Adrenal gland (tissue), 5 donors: ENCODE results near the gene HLA-C.

ENCODE experiments used
- POLR2A ChIP-seq, 2 donors: fragments of 450-650 bp; IDR thresholded peaks; one replicate each; pipeline ENCODE4 v1.6.1; 2017; ENCODE audit warnings: antibody characterized with exemption in 2 of 2, mild to moderate bottlenecking in 2 of 2, moderate library complexity in 1 of 2
- TF ChIP-seq, protein P1 (sequence below), 6 experiments: fragments of 450-650 bp in 4 of 6; fragments of 200-600 bp in 2 of 6; sonication (generic) in 1 of 6; IDR thresholded peaks; 1 replicate in 5 of 6; 2 replicates in 1 of 6; pipeline versions ENCODE4 v1.5.1 to v1.8.0; 2016 to 2021; ENCODE audit warnings: antibody characterized with exemption in 6 of 6, mild to moderate bottlenecking in 2 of 6, moderate library complexity in 1 of 6
- donor health status: DM: no; HTN: no; CAD: no.

DNA sequence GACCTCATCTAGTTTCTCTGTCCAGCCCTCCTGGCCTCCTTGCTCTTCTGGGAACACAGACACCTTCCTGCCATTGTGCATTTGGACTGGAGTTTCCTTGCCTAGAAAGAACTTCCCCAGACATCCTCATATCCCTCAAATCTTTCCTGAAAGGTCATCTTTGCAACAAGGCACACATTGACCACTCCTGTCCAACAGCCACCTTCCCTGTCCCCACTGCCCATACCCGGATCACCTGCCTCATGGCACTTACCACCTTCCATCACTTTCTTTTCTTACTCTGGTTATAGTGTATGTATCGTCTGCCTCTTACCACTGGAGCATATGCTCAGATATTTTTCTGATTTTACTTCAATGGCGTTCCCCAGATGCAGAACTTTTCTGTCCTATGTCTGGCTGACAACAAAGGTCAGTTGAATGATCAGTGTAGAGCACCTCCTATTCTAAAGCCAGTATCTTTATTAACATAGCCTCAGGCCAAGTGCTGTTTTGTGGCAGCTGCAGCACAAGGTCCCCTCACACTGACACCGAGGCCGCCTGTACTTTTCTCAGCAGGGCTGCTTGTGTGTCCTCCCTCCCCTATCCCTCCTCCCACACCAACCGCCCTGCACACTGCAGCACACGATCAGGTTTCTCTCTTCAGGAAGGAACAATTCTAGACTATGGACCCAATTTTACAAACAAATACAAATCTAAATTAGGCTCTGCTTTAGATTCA, 4.1 kb downstream of the HLA-C start:
- TF ChIP-seq, protein P1, sequence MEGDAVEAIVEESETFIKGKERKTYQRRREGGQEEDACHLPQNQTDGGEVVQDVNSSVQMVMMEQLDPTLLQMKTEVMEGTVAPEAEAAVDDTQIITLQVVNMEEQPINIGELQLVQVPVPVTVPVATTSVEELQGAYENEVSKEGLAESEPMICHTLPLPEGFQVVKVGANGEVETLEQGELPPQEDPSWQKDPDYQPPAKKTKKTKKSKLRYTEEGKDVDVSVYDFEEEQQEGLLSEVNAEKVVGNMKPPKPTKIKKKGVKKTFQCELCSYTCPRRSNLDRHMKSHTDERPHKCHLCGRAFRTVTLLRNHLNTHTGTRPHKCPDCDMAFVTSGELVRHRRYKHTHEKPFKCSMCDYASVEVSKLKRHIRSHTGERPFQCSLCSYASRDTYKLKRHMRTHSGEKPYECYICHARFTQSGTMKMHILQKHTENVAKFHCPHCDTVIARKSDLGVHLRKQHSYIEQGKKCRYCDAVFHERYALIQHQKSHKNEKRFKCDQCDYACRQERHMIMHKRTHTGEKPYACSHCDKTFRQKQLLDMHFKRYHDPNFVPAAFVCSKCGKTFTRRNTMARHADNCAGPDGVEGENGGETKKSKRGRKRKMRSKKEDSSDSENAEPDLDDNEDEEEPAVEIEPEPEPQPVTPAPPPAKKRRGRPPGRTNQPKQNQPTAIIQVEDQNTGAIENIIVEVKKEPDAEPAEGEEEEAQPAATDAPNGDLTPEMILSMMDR (IDR thresholded peaks at IDR 0.05): no peak
- no peak for TF ChIP-seq POLR2A (IDR thresholded peaks at IDR 0.05)
